Uterus (tissue), 2 donors: ENCODE results near the gene IGFL3.

ENCODE experiments used
- CTCF ChIP-seq, 4 experiments: fragments of 200-600 bp in 2 of 4; fragments of 450-650 bp in 2 of 4; sonication (generic) in 2 of 4; IDR thresholded peaks; one replicate each; pipeline ENCODE4 v1.5.1; 2016 to 2019; ENCODE audit warnings: antibody characterized with exemption in 4 of 4, mild to moderate bottlenecking in 2 of 4, moderate library complexity in 1 of 4
- POLR2A ChIP-seq, 2 donors: fragments of 450-650 bp; IDR thresholded peaks; one replicate each; pipeline ENCODE4 v1.6.1; 2016; ENCODE audit warnings: antibody characterized with exemption in 2 of 2, mild to moderate bottlenecking in 1 of 2, moderate library complexity in 1 of 2

- no peak for TF ChIP-seq CTCF (IDR thresholded peaks at IDR 0.05)
- no peak for TF ChIP-seq POLR2A (IDR thresholded peaks at IDR 0.05)
These were observed 8.4 kb downstream of the IGFL3 start for GRCh38 chr19:46116121-46116520.
